ENCODE measurements around the gene GRIK5. TPM values are rescaled to one million over a fixed set of nuclear protein-coding genes. Genes with fewer than 3 reads are reported as not detected.

Gene GRIK5
- total RNA-seq, 1 donor from 2014 or later, result 3.8 TPM

GRCh38 chr19:42023943-42024260 lies 46.1 kb downstream of the GRIK5 start:
- Mint-ChIP-seq H3K27me3 (ENCODE audit: low read depth) (no peaks in the 10 kb centered on the region), H3K9me3 (no peaks in the 10 kb centered on the region), H3K27ac (ENCODE audit: unreplicated experiment) (no peak overlapping the region), H3K36me3 (ENCODE audit: low read depth) (no peaks in the 10 kb centered on the region), H3K4me3 (no peak overlapping the region), H3K4me1 (peaks cover 7% of the 10 kb centered on the region)
- no peak for DNase-seq (ENCODE audit: low read depth, low spot score)
- TF ChIP-seq, protein P1, sequence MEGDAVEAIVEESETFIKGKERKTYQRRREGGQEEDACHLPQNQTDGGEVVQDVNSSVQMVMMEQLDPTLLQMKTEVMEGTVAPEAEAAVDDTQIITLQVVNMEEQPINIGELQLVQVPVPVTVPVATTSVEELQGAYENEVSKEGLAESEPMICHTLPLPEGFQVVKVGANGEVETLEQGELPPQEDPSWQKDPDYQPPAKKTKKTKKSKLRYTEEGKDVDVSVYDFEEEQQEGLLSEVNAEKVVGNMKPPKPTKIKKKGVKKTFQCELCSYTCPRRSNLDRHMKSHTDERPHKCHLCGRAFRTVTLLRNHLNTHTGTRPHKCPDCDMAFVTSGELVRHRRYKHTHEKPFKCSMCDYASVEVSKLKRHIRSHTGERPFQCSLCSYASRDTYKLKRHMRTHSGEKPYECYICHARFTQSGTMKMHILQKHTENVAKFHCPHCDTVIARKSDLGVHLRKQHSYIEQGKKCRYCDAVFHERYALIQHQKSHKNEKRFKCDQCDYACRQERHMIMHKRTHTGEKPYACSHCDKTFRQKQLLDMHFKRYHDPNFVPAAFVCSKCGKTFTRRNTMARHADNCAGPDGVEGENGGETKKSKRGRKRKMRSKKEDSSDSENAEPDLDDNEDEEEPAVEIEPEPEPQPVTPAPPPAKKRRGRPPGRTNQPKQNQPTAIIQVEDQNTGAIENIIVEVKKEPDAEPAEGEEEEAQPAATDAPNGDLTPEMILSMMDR (conservative IDR thresholded peaks at IDR 0.05), result no peak

- no peak overlapping the region for H3K4me3 Mint-ChIP-seq
- H3K27ac Mint-ChIP-seq (ENCODE audit: unreplicated experiment), result no peak overlapping the region
- no peaks in the 10 kb centered on the region for H3K27me3 Mint-ChIP-seq (ENCODE audit: low read depth)
- H3K36me3 Mint-ChIP-seq (ENCODE audit: low read depth), result no peaks in the 10 kb centered on the region
- TF ChIP-seq, protein P1 (conservative IDR thresholded peaks at IDR 0.05), result peak; percentile 47
- peaks cover 7% of the 10 kb centered on the region for H3K4me1 Mint-ChIP-seq
- peak; percentile 24 for DNase-seq (ENCODE audit: low read depth, low spot score)
- no peaks in the 10 kb centered on the region for H3K9me3 Mint-ChIP-seq
Observed at GRCh38 chr19:42023121-42023942, 46.7 kb downstream of the GRIK5 start.

DNA sequence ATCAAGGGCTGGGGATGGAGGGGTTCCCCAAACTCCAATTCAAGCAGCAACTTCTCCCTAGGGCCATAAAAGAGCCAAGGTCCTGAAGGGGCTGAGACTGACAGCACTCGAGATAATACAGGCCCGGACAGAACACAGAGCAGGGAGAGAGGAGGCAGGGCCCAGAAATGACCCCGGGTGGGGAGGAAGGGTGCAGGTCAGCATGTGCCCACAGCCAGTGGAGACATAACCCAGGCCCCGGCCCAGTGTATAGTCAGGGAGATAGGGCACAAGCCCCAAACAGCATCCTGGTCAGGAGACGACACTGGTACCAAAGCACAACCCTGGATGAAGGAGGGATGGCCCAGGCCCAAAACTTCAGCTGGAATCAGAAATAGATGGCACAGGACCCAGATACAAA lies 47.4 kb downstream of the GRIK5 start:
- H3K9me3 Mint-ChIP-seq, result no peaks in the 10 kb centered on the region
- no peaks in the 10 kb centered on the region for H3K27me3 Mint-ChIP-seq (ENCODE audit: low read depth)
- no peaks in the 10 kb centered on the region for H3K36me3 Mint-ChIP-seq (ENCODE audit: low read depth)
- H3K4me1 Mint-ChIP-seq, result peaks cover 7% of the 10 kb centered on the region
- no peak for DNase-seq (ENCODE audit: low read depth, low spot score)
- H3K4me3 Mint-ChIP-seq, result no peak overlapping the region
- no peak overlapping the region for H3K27ac Mint-ChIP-seq (ENCODE audit: unreplicated experiment)
- TF ChIP-seq, protein P1 (conservative IDR thresholded peaks at IDR 0.05), result no peak

GRCh38 chr19:42021185-42021584 lies 48.8 kb downstream of the GRIK5 start:
- no peaks in the 10 kb centered on the region for H3K27me3 Mint-ChIP-seq (ENCODE audit: low read depth)
- H3K36me3 Mint-ChIP-seq (ENCODE audit: low read depth), result no peaks in the 10 kb centered on the region
- H3K4me3 Mint-ChIP-seq, result no peak overlapping the region
- TF ChIP-seq, protein P1 (conservative IDR thresholded peaks at IDR 0.05), result no peak
- no peak overlapping the region for H3K27ac Mint-ChIP-seq (ENCODE audit: unreplicated experiment)
- H3K9me3 Mint-ChIP-seq, result no peaks in the 10 kb centered on the region
- no peak for DNase-seq (ENCODE audit: low read depth, low spot score)
- peaks cover 7% of the 10 kb centered on the region for H3K4me1 Mint-ChIP-seq

GRCh38 chr19:42018503-42019193 lies 51.4 kb downstream of the GRIK5 start:
- TF ChIP-seq, protein P1 (conservative IDR thresholded peaks at IDR 0.05), result no peak
- no peak overlapping the region for H3K4me3 Mint-ChIP-seq
- DNase-seq (ENCODE audit: low read depth, low spot score), result no peak
- no peak overlapping the region for H3K27ac Mint-ChIP-seq (ENCODE audit: unreplicated experiment)
- H3K36me3 Mint-ChIP-seq (ENCODE audit: low read depth), result no peaks in the 10 kb centered on the region
- no peaks in the 10 kb centered on the region for H3K9me3 Mint-ChIP-seq
- no peaks in the 10 kb centered on the region for H3K27me3 Mint-ChIP-seq (ENCODE audit: low read depth)
- H3K4me1 Mint-ChIP-seq, result peaks cover 5% of the 10 kb centered on the region

All from neural crest cell (in vitro differentiated cells).